K562 (cell line): Measurements from ENCODE around the gene SC5D. TPM values are rescaled to one million over a fixed set of nuclear protein-coding genes. Genes with fewer than 3 reads are reported as not detected.
A peak's percentile ranks its signal among the peaks of the same experiment; 100 is the strongest.

Experiments
- ATF4 ChIP-seq: fragments of 450-650 bp; formaldehyde crosslinking; IDR thresholded peaks from 2 replicates; pipeline ENCODE4 v1.4.0; 2022; ENCODE audit warnings: mild to moderate bottlenecking, moderate library complexity
- CBFB ChIP-seq: sonication (generic); formaldehyde crosslinking; IDR thresholded peaks from 2 replicates; pipeline ENCODE4 v1.4.0; 2020; ENCODE audit warnings: mild to moderate bottlenecking, missing genetic modification reagents
- CCNT2 ChIP-seq: IDR thresholded peaks from 2 replicates; pipeline ENCODE4 v1.6.1; 2011; ENCODE audit warnings: borderline replicate concordance, low read depth, mild to moderate bottlenecking, moderate library complexity, mixed read lengths, low read length; ENCODE audit not compliant: insufficient read length; ENCODE audit errors: extremely low read depth
- CHD1 ChIP-seq: fragments of 200-600 bp; sonication (generic); IDR thresholded peaks from one replicate; pipeline ENCODE4 v1.6.1; 2012; ENCODE audit warnings: mild to moderate bottlenecking, moderate library complexity, low read length, inconsistent platforms
- DEAF1 ChIP-seq: fragments of 450-650 bp; formaldehyde crosslinking; IDR thresholded peaks from 2 replicates; pipeline ENCODE4 v1.4.0; 2020; ENCODE audit warnings: mild to moderate bottlenecking, moderate library complexity
- E2F5 ChIP-seq: sonication (generic); formaldehyde crosslinking; IDR thresholded peaks from 2 replicates; pipeline ENCODE4 v1.8.0; 2022; ENCODE audit warnings: mild to moderate bottlenecking, missing genetic modification reagents
- HBP1 ChIP-seq: fragments of 450-650 bp; formaldehyde crosslinking; IDR thresholded peaks from 2 replicates; pipeline ENCODE4 v1.4.0; 2022; ENCODE audit warnings: missing genetic modification characterization
- HDAC1 ChIP-seq, 2 experiments: fragments of 450-650 bp; IDR thresholded peaks; 2 replicates each; pipeline ENCODE4 v1.6.1; 2016 to 2017; ENCODE audit warnings: inconsistent platforms in 1 of 2, mild to moderate bottlenecking in 1 of 2, moderate library complexity in 1 of 2
- KDM1A ChIP-seq, 2 experiments: fragments of 450-650 bp; IDR thresholded peaks; 2 replicates each; pipeline ENCODE4 v1.6.1; 2016; ENCODE audit warnings: mild to moderate bottlenecking in 2 of 2
- KLF16 ChIP-seq: IDR thresholded peaks from 2 replicates; pipeline ENCODE4 v1.6.1; 2016; ENCODE audit warnings: antibody characterized with exemption
- MBD1 ChIP-seq: fragments of 250-450 bp; sonication (Bioruptor Pico); IDR thresholded peaks from 2 replicates; pipeline ENCODE4 v1.8.0; 2022; ENCODE audit warnings: inconsistent platforms
- NR4A1 ChIP-seq, 2 experiments: fragments of 250-450 bp in 1 of 2; fragments of 450-650 bp in 1 of 2; sonication (Bioruptor Pico) in 1 of 2; IDR thresholded peaks; 2 replicates each; pipeline versions ENCODE4 v1.4.0 to v1.6.1; 2016 to 2020; ENCODE audit warnings: mild to moderate bottlenecking in 2 of 2, missing compliant biosample characterization in 1 of 2, missing genetic modification characterization in 1 of 2, moderate library complexity in 1 of 2
- TRIM25 ChIP-seq: fragments of 450-650 bp; IDR thresholded peaks from 2 replicates; pipeline ENCODE4 v1.7.0; 2016; ENCODE audit warnings: borderline replicate concordance
- UBTF ChIP-seq, 2 experiments: IDR thresholded peaks; 2 replicates each; pipeline ENCODE4 v1.6.1; 2012; ENCODE audit warnings: improper control_type of control experiment in 2 of 2, low read depth in 2 of 2, low read length in 2 of 2, borderline replicate concordance in 1 of 2
- ZNF184 ChIP-seq: sonication (generic); formaldehyde crosslinking; IDR thresholded peaks from 2 replicates; pipeline ENCODE4 v1.5.0; 2020; ENCODE audit warnings: missing genetic modification reagents
- ZNF561 ChIP-seq: fragments of 450-650 bp; formaldehyde crosslinking; conservative IDR thresholded peaks from 2 replicates; pipeline ENCODE4 v1.4.0; 2020; ENCODE audit warnings: mild to moderate bottlenecking, moderate library complexity
- polyA plus RNA-seq, 8 experiments: library from polyadenylated mRNA; depleted of rRNA in 4 of 8; stranded (reverse) in 5 of 8; unstranded in 3 of 8; fragments of >200 nt; fragmentation: Nextera tagmentation in 2 of 8; fragmentation: Illumina TruSeq in 1 of 8; extraction: Ambion mirVana in 2 of 8; extraction: Trizol in 1 of 8; gene quantifications; 2 replicates each; pipeline versions ENCODE4 v1.2.1 to v1.2.3, GENCODE V29; 2011 to 2014; ENCODE audit warnings: inconsistent platforms in 1 of 8, missing spikeins in 1 of 8
- total RNA-seq, 7 experiments: library from RNA; depleted of rRNA in 6 of 7; stranded (reverse); fragments of >200 nt in 6 of 7; fragmentation: Illumina TruSeq in 2 of 7; extraction: Trizol in 2 of 7; gene quantifications; 2 replicates each; pipeline versions ENCODE4 v1.2.1 to v1.2.3, GENCODE V29; 2011 to 2021; ENCODE audit warnings: low replicate concordance in 1 of 7

The SC5D gene
- total and polyA plus RNA-seq, 9 of the 15 experiments (the other 6 are each of a cell fraction or from before 2014, with no cell fraction given): 7.6 to 84.0 (median 17.4) TPM

GRCh38 chr11:121257289-121257688, 35.3 kb upstream of the SC5D start (continued):
- TF ChIP-seq DEAF1 (CRISPR knock-in tag) (no peak), CHD1 (no peak), KDM1A (IDR thresholded peaks at IDR 0.05) (peak; percentile 97 to 98), HDAC1 (IDR thresholded peaks at IDR 0.05) (peak in 1 of 2 experiments; percentile 94; a peak in 2 of 4 replicates), MBD1 (CRISPR knock-in tag) (no peak), CCNT2 (no peak), TRIM25 (no peak), ZNF561 (no peak), HBP1 (CRISPR knock-in tag) (peak; percentile 93), ZNF184 (CRISPR knock-in tag) (no peak), ATF4 (0 out of 2 replicates have a peak, but pooled peaks have one; percentile 39), KLF16 (peak; percentile 86), NR4A1 (CRISPR knock-in tag; IDR thresholded peaks at IDR 0.05) (no peak), NR4A1 (tag; IDR thresholded peaks at IDR 0.05) (0 out of 2 replicates have a peak, but pooled peaks have one; percentile 36), UBTF (IDR thresholded peaks at IDR 0.05; ENCODE audit: borderline replicate concordance in 1 of 2, low read depth in 2 of 2, low read length in 2 of 2) (no peak), E2F5 (CRISPR knock-in tag) (no peak), CBFB (CRISPR knock-in tag) (no peak)
